ENCODE measurements around the gene LIN28B. TPM values are rescaled to one million over a fixed set of nuclear protein-coding genes. Genes with fewer than 3 reads are reported as not detected.

Gene LIN28B
- polyA plus RNA-seq, 2 of the 4 experiments (the other 2 are of a cell fraction): 3.6 to 7.2 TPM

DNA sequence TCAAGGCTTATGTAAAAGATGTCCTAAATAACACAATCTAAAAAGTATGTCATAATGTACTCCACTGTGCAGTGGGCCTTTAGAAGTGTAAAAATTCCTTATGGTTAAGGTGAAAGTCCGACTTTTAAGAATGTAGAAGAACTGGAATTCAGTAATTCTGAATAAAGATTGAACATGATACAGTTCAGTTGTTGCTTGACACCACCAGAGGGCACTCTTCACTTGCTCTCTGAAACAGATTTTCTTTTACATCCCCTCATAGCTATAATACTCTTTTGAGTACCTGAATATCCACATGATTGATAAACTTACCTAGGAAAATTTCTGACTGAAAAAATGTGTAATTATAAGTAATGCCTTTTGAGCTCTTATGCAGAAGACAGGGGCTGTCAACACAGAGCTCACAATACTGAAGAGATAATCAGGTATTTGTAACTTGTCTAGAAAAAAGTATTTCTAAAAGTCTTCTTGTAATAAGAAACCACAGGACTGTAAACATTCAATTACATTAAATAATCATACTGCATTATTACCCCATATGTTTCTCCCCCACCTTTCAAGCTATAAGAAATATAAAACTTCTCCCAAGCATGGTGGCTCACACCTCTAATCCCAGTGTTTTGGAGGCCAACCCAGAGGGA lies 130.8 kb downstream of the LIN28B start:
- peak; percentile 56 to 80; a peak in 3 of 6 replicates for ATAC-seq
- Histone ChIP-seq H3K4me1 (no peaks in the 10 kb centered on the region), H3K4me3 (no peak overlapping the region), H3K4me2 (no peak overlapping the region), H3K27ac (no peak overlapping the region), H3K9me3 (no peaks in the 10 kb centered on the region)
- DNase-seq (ENCODE audit: low read depth in 1 of 2, low spot score in 1 of 2): peak; percentile 8 to 57
- no peak for TF ChIP-seq ZSCAN20 (CRISPR knock-in tag; IDR thresholded peaks at IDR 0.05)
- TF ChIP-seq, protein P1, sequence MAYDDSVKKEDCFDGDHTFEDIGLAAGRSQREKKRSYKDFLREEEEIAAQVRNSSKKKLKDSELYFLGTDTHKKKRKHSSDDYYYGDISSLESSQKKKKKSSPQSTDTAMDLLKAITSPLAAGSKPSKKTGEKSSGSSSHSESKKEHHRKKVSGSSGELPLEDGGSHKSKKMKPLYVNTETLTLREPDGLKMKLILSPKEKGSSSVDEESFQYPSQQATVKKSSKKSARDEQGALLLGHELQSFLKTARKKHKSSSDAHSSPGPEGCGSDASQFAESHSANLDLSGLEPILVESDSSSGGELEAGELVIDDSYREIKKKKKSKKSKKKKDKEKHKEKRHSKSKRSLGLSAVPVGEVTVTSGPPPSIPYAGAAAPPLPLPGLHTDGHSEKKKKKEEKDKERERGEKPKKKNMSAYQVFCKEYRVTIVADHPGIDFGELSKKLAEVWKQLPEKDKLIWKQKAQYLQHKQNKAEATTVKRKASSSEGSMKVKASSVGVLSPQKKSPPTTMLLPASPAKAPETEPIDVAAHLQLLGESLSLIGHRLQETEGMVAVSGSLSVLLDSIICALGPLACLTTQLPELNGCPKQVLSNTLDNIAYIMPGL (CRISPR knock-in tag; IDR thresholded peaks at IDR 0.05; ENCODE audit: borderline replicate concordance): no peak
- no peak for TF ChIP-seq CHD2 (IDR thresholded peaks at IDR 0.05; ENCODE audit: low read length, partially characterized antibody)
- no peak for TF ChIP-seq FOSL2 (IDR thresholded peaks at IDR 0.05)
- no peak for TF ChIP-seq FOSL2 (CRISPR knock-in tag; IDR thresholded peaks at IDR 0.05)
- TF ChIP-seq SREBF2 (IDR thresholded peaks at IDR 0.05): no peak
- no peak for TF ChIP-seq POLR2AphosphoS2 (conservative IDR thresholded peaks at IDR 0.05; ENCODE audit: low read length)
- peak; percentile 85 to 86 for TF ChIP-seq RAD21 (conservative IDR thresholded peaks at IDR 0.05 in 1 of 2, IDR thresholded peaks at IDR 0.05 in 1 of 2)
- TF ChIP-seq JUNB (IDR thresholded peaks at IDR 0.05): no peak
- no peak for TF ChIP-seq CHD4 (IDR thresholded peaks at IDR 0.05; ENCODE audit: borderline replicate concordance)
- no peak for TF ChIP-seq ZC3H11A (IDR thresholded peaks at IDR 0.05)
- TF ChIP-seq MAFK (IDR thresholded peaks at IDR 0.05; ENCODE audit: partially characterized antibody): no peak
- TF ChIP-seq SMC3 (IDR thresholded peaks at IDR 0.05): peak; percentile 64
- TF ChIP-seq, protein P2, sequence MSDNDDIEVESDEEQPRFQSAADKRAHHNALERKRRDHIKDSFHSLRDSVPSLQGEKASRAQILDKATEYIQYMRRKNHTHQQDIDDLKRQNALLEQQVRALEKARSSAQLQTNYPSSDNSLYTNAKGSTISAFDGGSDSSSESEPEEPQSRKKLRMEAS (IDR thresholded peaks at IDR 0.05): no peak
- TF ChIP-seq, protein P3, sequence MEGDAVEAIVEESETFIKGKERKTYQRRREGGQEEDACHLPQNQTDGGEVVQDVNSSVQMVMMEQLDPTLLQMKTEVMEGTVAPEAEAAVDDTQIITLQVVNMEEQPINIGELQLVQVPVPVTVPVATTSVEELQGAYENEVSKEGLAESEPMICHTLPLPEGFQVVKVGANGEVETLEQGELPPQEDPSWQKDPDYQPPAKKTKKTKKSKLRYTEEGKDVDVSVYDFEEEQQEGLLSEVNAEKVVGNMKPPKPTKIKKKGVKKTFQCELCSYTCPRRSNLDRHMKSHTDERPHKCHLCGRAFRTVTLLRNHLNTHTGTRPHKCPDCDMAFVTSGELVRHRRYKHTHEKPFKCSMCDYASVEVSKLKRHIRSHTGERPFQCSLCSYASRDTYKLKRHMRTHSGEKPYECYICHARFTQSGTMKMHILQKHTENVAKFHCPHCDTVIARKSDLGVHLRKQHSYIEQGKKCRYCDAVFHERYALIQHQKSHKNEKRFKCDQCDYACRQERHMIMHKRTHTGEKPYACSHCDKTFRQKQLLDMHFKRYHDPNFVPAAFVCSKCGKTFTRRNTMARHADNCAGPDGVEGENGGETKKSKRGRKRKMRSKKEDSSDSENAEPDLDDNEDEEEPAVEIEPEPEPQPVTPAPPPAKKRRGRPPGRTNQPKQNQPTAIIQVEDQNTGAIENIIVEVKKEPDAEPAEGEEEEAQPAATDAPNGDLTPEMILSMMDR (IDR thresholded peaks at IDR 0.05): peak; percentile 85
- TF ChIP-seq, protein P4, sequence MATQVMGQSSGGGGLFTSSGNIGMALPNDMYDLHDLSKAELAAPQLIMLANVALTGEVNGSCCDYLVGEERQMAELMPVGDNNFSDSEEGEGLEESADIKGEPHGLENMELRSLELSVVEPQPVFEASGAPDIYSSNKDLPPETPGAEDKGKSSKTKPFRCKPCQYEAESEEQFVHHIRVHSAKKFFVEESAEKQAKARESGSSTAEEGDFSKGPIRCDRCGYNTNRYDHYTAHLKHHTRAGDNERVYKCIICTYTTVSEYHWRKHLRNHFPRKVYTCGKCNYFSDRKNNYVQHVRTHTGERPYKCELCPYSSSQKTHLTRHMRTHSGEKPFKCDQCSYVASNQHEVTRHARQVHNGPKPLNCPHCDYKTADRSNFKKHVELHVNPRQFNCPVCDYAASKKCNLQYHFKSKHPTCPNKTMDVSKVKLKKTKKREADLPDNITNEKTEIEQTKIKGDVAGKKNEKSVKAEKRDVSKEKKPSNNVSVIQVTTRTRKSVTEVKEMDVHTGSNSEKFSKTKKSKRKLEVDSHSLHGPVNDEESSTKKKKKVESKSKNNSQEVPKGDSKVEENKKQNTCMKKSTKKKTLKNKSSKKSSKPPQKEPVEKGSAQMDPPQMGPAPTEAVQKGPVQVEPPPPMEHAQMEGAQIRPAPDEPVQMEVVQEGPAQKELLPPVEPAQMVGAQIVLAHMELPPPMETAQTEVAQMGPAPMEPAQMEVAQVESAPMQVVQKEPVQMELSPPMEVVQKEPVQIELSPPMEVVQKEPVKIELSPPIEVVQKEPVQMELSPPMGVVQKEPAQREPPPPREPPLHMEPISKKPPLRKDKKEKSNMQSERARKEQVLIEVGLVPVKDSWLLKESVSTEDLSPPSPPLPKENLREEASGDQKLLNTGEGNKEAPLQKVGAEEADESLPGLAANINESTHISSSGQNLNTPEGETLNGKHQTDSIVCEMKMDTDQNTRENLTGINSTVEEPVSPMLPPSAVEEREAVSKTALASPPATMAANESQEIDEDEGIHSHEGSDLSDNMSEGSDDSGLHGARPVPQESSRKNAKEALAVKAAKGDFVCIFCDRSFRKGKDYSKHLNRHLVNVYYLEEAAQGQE (IDR thresholded peaks at IDR 0.05): no peak
- no peak for TF ChIP-seq NR3C1 (IDR thresholded peaks at IDR 0.05)
- FAIRE-seq: no peak
- ChIA-PET POLR2A (interaction anchor here (0.7 kb wide), 1 partner anchor 275 kb away, joined by 3 read pairs; no protein-coding TSS in a partner anchor), CTCF (interaction anchor here (0.6 to 2.2 kb wide), 36 partner anchors 8 to 336 kb away, joined by 3 to 20 read pairs (median 4); partner anchors contain the start of gene PREP)
- WGBS (ENCODE audit: missing lambda C conversion rate): 0% methylated on average over 1 of the region's 1 CpG

DNA sequence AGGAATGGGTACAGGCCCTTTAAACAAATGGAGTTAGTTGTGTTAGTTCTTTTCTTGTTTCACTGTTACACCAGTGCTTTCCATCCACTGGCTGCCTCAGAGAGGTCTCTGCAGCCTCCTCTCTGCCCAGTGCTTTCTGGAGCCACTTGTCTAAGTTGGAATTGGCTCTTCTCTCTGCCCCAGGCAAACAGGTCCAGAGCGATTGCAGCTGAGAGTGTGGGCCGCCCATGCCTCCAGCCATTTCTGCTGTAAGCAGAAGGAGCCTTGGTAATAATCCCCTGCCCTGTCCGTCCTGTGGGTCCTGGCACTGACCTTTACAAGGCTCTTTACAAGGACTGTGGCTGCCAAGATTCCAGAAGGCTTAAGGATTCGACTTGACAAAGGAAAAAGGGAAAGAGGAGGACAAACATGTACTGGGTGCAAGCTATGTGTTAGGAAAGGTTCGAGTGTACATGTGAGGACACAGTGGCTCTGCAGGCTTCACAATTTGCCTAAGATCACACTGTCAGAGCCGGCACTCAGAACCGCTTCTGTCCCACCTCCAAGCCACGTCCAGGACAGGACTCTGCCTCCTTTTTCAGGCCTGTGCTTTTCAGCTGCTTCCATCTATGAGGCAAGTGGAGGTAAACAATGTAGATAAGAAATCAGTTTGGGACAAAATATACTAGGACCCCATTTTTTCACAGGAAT lies 134.4 kb downstream of the LIN28B start:
- FAIRE-seq: no peak
- Histone ChIP-seq H3K4me3 (no peak overlapping the region), H3K27ac (no peak overlapping the region), H3K4me2 (no peak overlapping the region), H3K4me1 (no peaks in the 10 kb centered on the region), H3K9me3 (no peaks in the 10 kb centered on the region)
- CTCF ChIA-PET: interaction anchor here (1.6 kb wide), 1 partner anchor 272 kb away, joined by 4 read pairs; no protein-coding TSS in a partner anchor
- DNase-seq (ENCODE audit: low read depth in 1 of 2, low spot score in 1 of 2): no peak
- ATAC-seq: no peak; a peak in 1 of 6 replicates
- POLR2A ChIA-PET: no interaction called here
- WGBS (ENCODE audit: missing lambda C conversion rate): 54% methylated on average over 7 of the region's 8 CpGs
- no peak for TF ChIP-seq ZSCAN20 (CRISPR knock-in tag; IDR thresholded peaks at IDR 0.05)
- no peak for TF ChIP-seq CHD2 (IDR thresholded peaks at IDR 0.05; ENCODE audit: low read length, partially characterized antibody)
- no peak for TF ChIP-seq FOSL2 (IDR thresholded peaks at IDR 0.05)
- TF ChIP-seq FOSL2 (CRISPR knock-in tag; IDR thresholded peaks at IDR 0.05): no peak
- TF ChIP-seq, protein P5, sequence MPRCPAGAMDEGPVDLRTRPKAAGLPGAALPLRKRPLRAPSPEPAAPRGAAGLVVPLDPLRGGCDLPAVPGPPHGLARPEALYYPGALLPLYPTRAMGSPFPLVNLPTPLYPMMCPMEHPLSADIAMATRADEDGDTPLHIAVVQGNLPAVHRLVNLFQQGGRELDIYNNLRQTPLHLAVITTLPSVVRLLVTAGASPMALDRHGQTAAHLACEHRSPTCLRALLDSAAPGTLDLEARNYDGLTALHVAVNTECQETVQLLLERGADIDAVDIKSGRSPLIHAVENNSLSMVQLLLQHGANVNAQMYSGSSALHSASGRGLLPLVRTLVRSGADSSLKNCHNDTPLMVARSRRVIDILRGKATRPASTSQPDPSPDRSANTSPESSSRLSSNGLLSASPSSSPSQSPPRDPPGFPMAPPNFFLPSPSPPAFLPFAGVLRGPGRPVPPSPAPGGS (IDR thresholded peaks at IDR 0.05): no peak
- no peak for TF ChIP-seq RAD21 (conservative IDR thresholded peaks at IDR 0.05 in 1 of 2, IDR thresholded peaks at IDR 0.05 in 1 of 2)
